A673 (cell line): Measurements from ENCODE around the gene OASL.

Experiments used
- CTCF ChIP-seq: fragments of 300-800, 200-600 bp; sonication (generic); conservative IDR thresholded peaks from 2 replicates; pipeline ENCODE4 v1.5.1; 2017; ENCODE audit warnings: low read depth, mild to moderate bottlenecking, antibody characterized with exemption, low read length, moderate library complexity, mixed read lengths
- EZH2 ChIP-seq: fragments of 200-600 bp; sonication (generic); IDR thresholded peaks from 2 replicates; pipeline ENCODE4 v1.6.1; 2017; ENCODE audit warnings: borderline replicate concordance, low read depth, mild to moderate bottlenecking, mixed read lengths, antibody characterized with exemption, low read length; ENCODE audit not compliant: poor library complexity, severe bottlenecking

GRCh38 chr12:121004253-121004815, 34.7 kb downstream of the OASL start:
- TF ChIP-seq CTCF (no peak), EZH2 (no peak)
